ENCODE measurements around the gene TOM1L2.
"Not testable (repeated sequence)": the region's sequence is repeated elsewhere in the genome, so short reads cannot be mapped to it uniquely, and the experiment has no call there.

The TOM1L2 gene

GRCh38 chr17:18008496-18009268, 36.5 kb upstream of the TOM1L2 start:
- peak overlapping the region; percentile 53 for H3K4me2 ChIP-seq (ENCODE audit: low read length)
- H3K9ac ChIP-seq (ENCODE audit: low read depth, low read length) = peak overlapping the region; percentile 43

GRCh38 chr17:18006495-18007239, 34.5 kb upstream of the TOM1L2 start:
- Histone ChIP-seq H3K4me1 (ENCODE audit: control insufficient read depth, insufficient read depth, low read length) (peaks cover 16% of the 10 kb centered on the region), H3K4me3 (ENCODE audit: low read length) (no peak overlapping the region), H3K27me3 (ENCODE audit: control insufficient read depth, insufficient read depth, low read length) (no peaks in the 10 kb centered on the region), H3K9me3 (replicated peaks; ENCODE audit: low read length) (no peaks in the 10 kb centered on the region), H3K4me2 (ENCODE audit: low read length) (no peak overlapping the region), H3K9ac (ENCODE audit: low read depth, low read length) (no peak overlapping the region), H3K36me3 (ENCODE audit: insufficient read depth, low read length) (no peaks in the 10 kb centered on the region)

More at GRCh38 chr17:18008496-18009268, 36.5 kb upstream of the TOM1L2 start:
- H3K4me1 ChIP-seq (ENCODE audit: control insufficient read depth, insufficient read depth, low read length) = peaks cover 16% of the 10 kb centered on the region
- H3K4me3 ChIP-seq (ENCODE audit: low read length) = peak overlapping the region; percentile 11
- H3K27me3 ChIP-seq (ENCODE audit: control insufficient read depth, insufficient read depth, low read length) = no peaks in the 10 kb centered on the region
- no peaks in the 10 kb centered on the region for H3K36me3 ChIP-seq (ENCODE audit: insufficient read depth, low read length)
- no peaks in the 10 kb centered on the region for H3K9me3 ChIP-seq (replicated peaks; ENCODE audit: low read length)

- peaks cover 16% of the 10 kb centered on the region for H3K4me1 ChIP-seq (ENCODE audit: control insufficient read depth, insufficient read depth, low read length)
- no peaks in the 10 kb centered on the region for H3K27me3 ChIP-seq (ENCODE audit: control insufficient read depth, insufficient read depth, low read length)
- no peak overlapping the region for H3K9ac ChIP-seq (ENCODE audit: low read depth, low read length)
- H3K9me3 ChIP-seq (replicated peaks; ENCODE audit: low read length) = no peaks in the 10 kb centered on the region
- no peak overlapping the region for H3K4me3 ChIP-seq (ENCODE audit: low read length)
- no peaks in the 10 kb centered on the region for H3K36me3 ChIP-seq (ENCODE audit: insufficient read depth, low read length)
- H3K4me2 ChIP-seq (ENCODE audit: low read length) = no peak overlapping the region
These were observed 33.3 kb upstream of the TOM1L2 start for GRCh38 chr17:18005496-18005895.

GRCh38 chr17:18004884-18005305, 32.7 kb upstream of the TOM1L2 start:
- Histone ChIP-seq H3K4me3 (ENCODE audit: low read length) (no peak overlapping the region), H3K36me3 (ENCODE audit: insufficient read depth, low read length) (no peaks in the 10 kb centered on the region), H3K9ac (ENCODE audit: low read depth, low read length) (no peak overlapping the region), H3K27me3 (ENCODE audit: control insufficient read depth, insufficient read depth, low read length) (no peaks in the 10 kb centered on the region), H3K9me3 (replicated peaks; ENCODE audit: low read length) (no peaks in the 10 kb centered on the region), H3K4me1 (ENCODE audit: control insufficient read depth, insufficient read depth, low read length) (peaks cover 16% of the 10 kb centered on the region), H3K4me2 (ENCODE audit: low read length) (no peak overlapping the region)

GRCh38 chr17:18004345-18004744, 32.1 kb upstream of the TOM1L2 start:
- peaks cover 14% of the 10 kb centered on the region for H3K4me1 ChIP-seq (ENCODE audit: control insufficient read depth, insufficient read depth, low read length)
- H3K4me2 ChIP-seq (ENCODE audit: low read length) = no peak overlapping the region
- no peak overlapping the region for H3K4me3 ChIP-seq (ENCODE audit: low read length)
- no peaks in the 10 kb centered on the region for H3K9me3 ChIP-seq (replicated peaks; ENCODE audit: low read length)
- no peaks in the 10 kb centered on the region for H3K27me3 ChIP-seq (ENCODE audit: control insufficient read depth, insufficient read depth, low read length)
- H3K9ac ChIP-seq (ENCODE audit: low read depth, low read length) = no peak overlapping the region
- H3K36me3 ChIP-seq (ENCODE audit: insufficient read depth, low read length) = no peaks in the 10 kb centered on the region

- Histone ChIP-seq H3K9me3 (replicated peaks; ENCODE audit: low read length) (no peaks in the 10 kb centered on the region), H3K4me1 (ENCODE audit: control insufficient read depth, insufficient read depth, low read length) (no peaks in the 10 kb centered on the region), H3K4me2 (ENCODE audit: low read length) (no peak overlapping the region), H3K27me3 (ENCODE audit: control insufficient read depth, insufficient read depth, low read length) (no peaks in the 10 kb centered on the region), H3K36me3 (ENCODE audit: insufficient read depth, low read length) (no peaks in the 10 kb centered on the region), H3K9ac (ENCODE audit: low read depth, low read length) (no peak overlapping the region), H3K4me3 (ENCODE audit: low read length) (no peak overlapping the region)
These were observed 30.0 kb upstream of the TOM1L2 start for GRCh38 chr17:18002171-18002570.

- Histone ChIP-seq H3K4me1 (ENCODE audit: control insufficient read depth, insufficient read depth, low read length) (no peaks in the 10 kb centered on the region), H3K27me3 (ENCODE audit: control insufficient read depth, insufficient read depth, low read length) (no peaks in the 10 kb centered on the region), H3K4me2 (ENCODE audit: low read length) (no peak overlapping the region), H3K4me3 (ENCODE audit: low read length) (no peak overlapping the region), H3K36me3 (ENCODE audit: insufficient read depth, low read length) (no peaks in the 10 kb centered on the region), H3K9me3 (replicated peaks; ENCODE audit: low read length) (no peaks in the 10 kb centered on the region), H3K9ac (ENCODE audit: low read depth, low read length) (no peak overlapping the region)
These were observed 27.8 kb upstream of the TOM1L2 start for GRCh38 chr17:18000030-18000408.

GRCh38 chr17:17999364-18000029, 27.3 kb upstream of the TOM1L2 start:
- Histone ChIP-seq H3K4me3 (ENCODE audit: low read length) (no peak overlapping the region), H3K9ac (ENCODE audit: low read depth, low read length) (no peak overlapping the region), H3K36me3 (ENCODE audit: insufficient read depth, low read length) (no peaks in the 10 kb centered on the region), H3K4me2 (ENCODE audit: low read length) (no peak overlapping the region), H3K27me3 (ENCODE audit: control insufficient read depth, insufficient read depth, low read length) (no peaks in the 10 kb centered on the region), H3K9me3 (replicated peaks; ENCODE audit: low read length) (no peaks in the 10 kb centered on the region), H3K4me1 (ENCODE audit: control insufficient read depth, insufficient read depth, low read length) (no peaks in the 10 kb centered on the region)

GRCh38 chr17:17998934-17999333, 26.7 kb upstream of the TOM1L2 start:
- Histone ChIP-seq H3K4me1 (ENCODE audit: control insufficient read depth, insufficient read depth, low read length) (no peaks in the 10 kb centered on the region), H3K9me3 (replicated peaks; ENCODE audit: low read length) (no peaks in the 10 kb centered on the region)

GRCh38 chr17:17995887-17996286, 23.7 kb upstream of the TOM1L2 start:
- not testable (repeated sequence) for H3K4me1 ChIP-seq (ENCODE audit: control insufficient read depth, insufficient read depth, low read length); H3K4me2 ChIP-seq (ENCODE audit: low read length); H3K4me3 ChIP-seq (ENCODE audit: low read length); H3K36me3 ChIP-seq (ENCODE audit: insufficient read depth, low read length); H3K27me3 ChIP-seq (ENCODE audit: control insufficient read depth, insufficient read depth, low read length); H3K9me3 ChIP-seq (replicated peaks; ENCODE audit: low read length); H3K9ac ChIP-seq (ENCODE audit: low read depth, low read length)

More at GRCh38 chr17:17998934-17999333, 26.7 kb upstream of the TOM1L2 start:
- Histone ChIP-seq H3K4me2 (ENCODE audit: low read length) (no peak overlapping the region), H3K36me3 (ENCODE audit: insufficient read depth, low read length) (no peaks in the 10 kb centered on the region), H3K4me3 (ENCODE audit: low read length) (no peak overlapping the region), H3K9ac (ENCODE audit: low read depth, low read length) (no peak overlapping the region), H3K27me3 (ENCODE audit: control insufficient read depth, insufficient read depth, low read length) (no peaks in the 10 kb centered on the region)

- Histone ChIP-seq H3K4me3 (ENCODE audit: low read length) (no peak overlapping the region), H3K4me1 (ENCODE audit: control insufficient read depth, insufficient read depth, low read length) (peaks cover 13% of the 10 kb centered on the region), H3K36me3 (ENCODE audit: insufficient read depth, low read length) (no peaks in the 10 kb centered on the region)
These were observed 22.3 kb upstream of the TOM1L2 start for GRCh38 chr17:17994271-17995069.

More at GRCh38 chr17:17994271-17995069, 22.3 kb upstream of the TOM1L2 start:
- H3K4me2 ChIP-seq (ENCODE audit: low read length) = no peak overlapping the region
- H3K9me3 ChIP-seq (replicated peaks; ENCODE audit: low read length) = no peaks in the 10 kb centered on the region
- no peak overlapping the region for H3K9ac ChIP-seq (ENCODE audit: low read depth, low read length)
- H3K27me3 ChIP-seq (ENCODE audit: control insufficient read depth, insufficient read depth, low read length) = no peaks in the 10 kb centered on the region

Data from skeletal muscle satellite cell (primary cell).